Mesendoderm (in vitro differentiated cells): ENCODE data around the gene ADAMTS12.

Experiments
- DNase-seq: peaks from one replicate; pipeline ENCODE4 v3.0.0; 2013
- H2AK5ac ChIP-seq: 2 replicates; pipeline ENCODE4 v1.6.1; 2013; ENCODE audit warnings: low read length, inconsistent platforms
- H2BK120ac ChIP-seq: 2 replicates; pipeline ENCODE4 v1.6.1; 2013; ENCODE audit warnings: low read depth, mild to moderate bottlenecking, low read length, moderate library complexity, mixed read lengths
- H2BK15ac ChIP-seq: replicated peaks from 2 replicates; pipeline ENCODE4 v1.6.1; 2013; ENCODE audit warnings: low read depth, mild to moderate bottlenecking, moderate library complexity
- H2BK5ac ChIP-seq: 2 replicates; pipeline ENCODE4 v1.6.1; 2013; ENCODE audit warnings: low read length, inconsistent platforms
- H3K18ac ChIP-seq: 2 replicates; pipeline ENCODE4 v1.6.1; 2013; ENCODE audit warnings: mild to moderate bottlenecking, low read length, mixed read lengths
- H3K23ac ChIP-seq: one replicate; pipeline ENCODE4 v1.6.1; 2013; ENCODE audit warnings: low read length
- H3K27ac ChIP-seq: 2 replicates; pipeline ENCODE4 v1.5.1; 2013; ENCODE audit warnings: low read depth, mild to moderate bottlenecking, inconsistent platforms, low read length, moderate library complexity
- H3K27me3 ChIP-seq: 2 replicates; pipeline ENCODE4 v1.6.1; 2013; ENCODE audit warnings: low read length, control low read depth, mild to moderate bottlenecking, inconsistent platforms; ENCODE audit not compliant: insufficient read depth, poor library complexity
- H3K36me3 ChIP-seq: 2 replicates; pipeline ENCODE4 v1.6.1; 2013; ENCODE audit warnings: low read length, inconsistent platforms; ENCODE audit not compliant: control insufficient read depth, insufficient read depth
- H3K4ac ChIP-seq: one replicate; pipeline ENCODE4 v1.6.1; 2013; ENCODE audit warnings: low read depth, mild to moderate bottlenecking, low read length, moderate library complexity
- H3K4me1 ChIP-seq: 2 replicates; pipeline ENCODE4 v1.6.1; 2013; ENCODE audit warnings: low read depth, low read length, inconsistent platforms; ENCODE audit not compliant: control insufficient read depth
- H3K4me2 ChIP-seq: 2 replicates; pipeline ENCODE4 v1.6.1; 2013; ENCODE audit warnings: low read length
- H3K4me3 ChIP-seq: 2 replicates; pipeline ENCODE4 v1.5.1; 2013; ENCODE audit warnings: mild to moderate bottlenecking, low read length
- H3K56ac ChIP-seq: one replicate; pipeline ENCODE4 v1.6.1; 2013; ENCODE audit warnings: low read length
- H3K79me1 ChIP-seq: 2 replicates; pipeline ENCODE4 v1.6.1; 2013; ENCODE audit warnings: low read length, inconsistent platforms
- H3K79me2 ChIP-seq: 2 replicates; pipeline ENCODE4 v1.6.1; 2013; ENCODE audit warnings: mild to moderate bottlenecking, low read length; ENCODE audit not compliant: control insufficient read depth, insufficient read depth
- H3K9ac ChIP-seq: 2 replicates; pipeline ENCODE4 v1.6.1; 2013; ENCODE audit warnings: low read length, inconsistent platforms
- H4K5ac ChIP-seq: one replicate; pipeline ENCODE4 v1.6.1; 2013; ENCODE audit warnings: low read length
- H4K8ac ChIP-seq: one replicate; pipeline ENCODE4 v1.6.1; 2013; ENCODE audit warnings: low read depth, mild to moderate bottlenecking, control low read depth, low read length, moderate library complexity
- WGBS: extraction: QIAGEN DNeasy Blood & Tissue Kit; methylation state at CpG from one replicate; pipeline ENCODE4 v1.1.7; 2013; ENCODE audit warnings: low lambda C conversion rate, missing lambda C conversion rate; ENCODE audit not compliant: insufficient coverage; ENCODE audit errors: extremely low coverage; 5-methylcytosine and 5-hydroxymethylcytosine counted together

Gene ADAMTS12

DNA sequence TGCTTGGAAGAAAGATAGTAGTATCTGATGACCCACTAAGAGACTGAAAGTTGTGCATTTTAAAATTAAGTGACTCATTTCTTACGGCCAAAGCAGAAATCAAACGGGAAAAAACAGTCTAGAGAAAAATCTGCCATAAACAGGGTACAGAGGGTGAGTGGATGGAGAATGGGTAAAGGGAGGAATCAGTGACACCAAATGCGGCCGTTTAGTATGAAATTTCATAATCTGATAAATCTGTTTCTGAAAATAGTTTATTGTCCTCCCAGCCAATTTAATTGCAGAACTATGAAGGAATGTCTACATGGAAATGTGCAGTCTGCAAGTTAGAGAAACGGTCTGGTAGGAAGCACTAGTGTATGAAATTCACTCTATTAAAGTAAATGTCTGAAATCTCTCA lies 39.5 kb downstream of the ADAMTS12 start:
- Histone ChIP-seq H4K5ac (no peak overlapping the region), H2BK5ac (no peak overlapping the region), H3K79me2 (no peaks in the 10 kb centered on the region), H3K27ac (no peak overlapping the region), H3K18ac (peak overlapping the region; percentile 44), H2BK15ac (no peak overlapping the region), H3K9ac (no peak overlapping the region), H3K79me1 (no peaks in the 10 kb centered on the region), H3K27me3 (no peaks in the 10 kb centered on the region), H4K8ac (no peak overlapping the region), H3K4ac (no peak overlapping the region), H2AK5ac (no peak overlapping the region), H3K4me2 (no peak overlapping the region), H3K4me3 (no peak overlapping the region), H3K56ac (no peak overlapping the region), H3K23ac (no peak overlapping the region), H2BK120ac (no peak overlapping the region), H3K4me1 (peaks cover 12% of the 10 kb centered on the region), H3K36me3 (no peaks in the 10 kb centered on the region)
- DNase-seq = no peak
- no CpG with 5 or more reads among the region's 5 CpGs for WGBS

GRCh38 chr5:33850100-33850594 lies 41.6 kb downstream of the ADAMTS12 start:
- Histone ChIP-seq H3K79me2 (no peaks in the 10 kb centered on the region), H3K79me1 (no peaks in the 10 kb centered on the region), H3K4me1 (peaks cover 12% of the 10 kb centered on the region), H3K4ac (peak overlapping the region; percentile 37), H4K5ac (no peak overlapping the region), H2AK5ac (peak overlapping the region; percentile 57), H3K36me3 (no peaks in the 10 kb centered on the region), H2BK5ac (peak overlapping the region; percentile 27), H3K23ac (no peak overlapping the region), H2BK15ac (no peak overlapping the region), H3K4me3 (no peak overlapping the region), H3K27me3 (no peaks in the 10 kb centered on the region), H2BK120ac (no peak overlapping the region), H3K4me2 (no peak overlapping the region), H3K27ac (no peak overlapping the region), H3K9ac (no peak overlapping the region), H3K56ac (no peak overlapping the region), H3K18ac (peak overlapping the region; percentile 2), H4K8ac (no peak overlapping the region)
- no CpG with 5 or more reads among the region's 9 CpGs for WGBS
- peak; percentile 80 for DNase-seq

DNA sequence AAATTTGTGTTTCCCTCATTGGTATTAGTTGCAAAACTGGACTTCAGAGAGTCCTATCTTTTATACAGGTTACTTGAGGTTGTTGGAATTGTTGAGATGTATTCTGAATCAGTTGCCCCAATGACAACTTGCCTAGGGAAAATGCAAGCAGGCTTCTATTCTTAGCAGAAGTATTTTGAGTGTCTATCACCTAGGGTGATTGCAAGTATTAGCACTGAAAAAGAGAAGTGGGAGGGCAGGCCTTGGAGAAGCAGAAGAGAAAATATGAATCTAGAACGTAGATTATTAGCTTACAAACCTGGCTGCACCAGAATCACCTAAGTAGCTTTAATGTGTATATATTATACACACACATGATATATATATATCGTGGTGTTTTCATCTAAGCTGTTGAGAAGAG lies 43.2 kb downstream of the ADAMTS12 start:
- Histone ChIP-seq H3K36me3 (no peaks in the 10 kb centered on the region), H3K23ac (no peak overlapping the region), H4K8ac (no peak overlapping the region), H3K27ac (no peak overlapping the region), H3K56ac (no peak overlapping the region), H4K5ac (no peak overlapping the region), H2AK5ac (no peak overlapping the region), H3K18ac (no peak overlapping the region), H3K4me2 (no peak overlapping the region), H2BK5ac (no peak overlapping the region), H3K9ac (no peak overlapping the region), H3K4ac (no peak overlapping the region), H2BK120ac (no peak overlapping the region), H2BK15ac (no peak overlapping the region), H3K79me2 (no peaks in the 10 kb centered on the region), H3K4me1 (peaks cover 9% of the 10 kb centered on the region), H3K79me1 (no peaks in the 10 kb centered on the region), H3K27me3 (no peaks in the 10 kb centered on the region), H3K4me3 (no peak overlapping the region)
- DNase-seq = no peak
- no CpG with 5 or more reads among the region's 2 CpGs for WGBS

GRCh38 chr5:33846851-33847250 lies 44.9 kb downstream of the ADAMTS12 start:
- DNase-seq = no peak
- Histone ChIP-seq H4K5ac (no peak overlapping the region), H2BK15ac (no peak overlapping the region), H3K18ac (no peak overlapping the region), H2BK5ac (no peak overlapping the region), H2AK5ac (no peak overlapping the region), H3K79me2 (no peaks in the 10 kb centered on the region), H3K4ac (no peak overlapping the region), H3K36me3 (no peaks in the 10 kb centered on the region), H3K23ac (no peak overlapping the region), H3K4me1 (peaks cover 6% of the 10 kb centered on the region), H3K4me3 (no peak overlapping the region), H3K56ac (no peak overlapping the region), H3K4me2 (no peak overlapping the region), H3K27me3 (no peaks in the 10 kb centered on the region), H2BK120ac (no peak overlapping the region), H3K79me1 (no peaks in the 10 kb centered on the region), H3K27ac (no peak overlapping the region), H3K9ac (no peak overlapping the region), H4K8ac (no peak overlapping the region)
- WGBS = no CpG with 5 or more reads among the region's 2 CpGs

- WGBS = no CpG with 5 or more reads among the region's 3 CpGs
- H2BK5ac ChIP-seq = no peak overlapping the region
- no peak overlapping the region for H2BK120ac ChIP-seq
- no peak overlapping the region for H3K27ac ChIP-seq
- H3K36me3 ChIP-seq = no peaks in the 10 kb centered on the region
- H2BK15ac ChIP-seq = no peak overlapping the region
- H3K4me3 ChIP-seq = no peak overlapping the region
- H3K56ac ChIP-seq = no peak overlapping the region
- no peak overlapping the region for H3K4ac ChIP-seq
- no peak for DNase-seq
- H3K79me2 ChIP-seq = no peaks in the 10 kb centered on the region
- no peak overlapping the region for H2AK5ac ChIP-seq
- no peaks in the 10 kb centered on the region for H3K4me1 ChIP-seq
- H4K5ac ChIP-seq = no peak overlapping the region
- H3K4me2 ChIP-seq = no peak overlapping the region
- no peaks in the 10 kb centered on the region for H3K79me1 ChIP-seq
- no peak overlapping the region for H3K18ac ChIP-seq
- H3K9ac ChIP-seq = no peak overlapping the region
- no peak overlapping the region for H3K23ac ChIP-seq
- no peaks in the 10 kb centered on the region for H3K27me3 ChIP-seq
- H4K8ac ChIP-seq = no peak overlapping the region
Observed at GRCh38 chr5:33843579-33843978, 48.2 kb downstream of the ADAMTS12 start.

DNA sequence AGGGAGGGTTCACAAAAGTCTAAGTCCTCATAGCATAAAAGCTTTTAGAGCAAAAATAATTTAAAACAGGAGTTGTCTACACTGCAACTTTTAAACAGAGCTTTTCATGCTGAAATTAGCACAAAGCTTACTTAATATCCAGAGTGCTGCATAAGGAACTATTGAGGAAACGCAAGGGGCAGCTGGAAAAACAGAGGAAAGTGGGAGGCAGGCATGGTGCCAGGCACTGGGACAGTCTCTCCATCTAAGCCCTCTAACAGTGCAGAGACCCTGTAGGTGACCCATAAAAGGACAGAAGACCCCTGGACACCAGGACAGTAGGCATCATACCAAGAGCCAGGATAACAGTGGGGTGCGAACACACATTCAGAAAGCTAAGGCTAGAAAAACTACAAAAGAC lies 49.3 kb downstream of the ADAMTS12 start:
- WGBS = no CpG with 5 or more reads among the region's 2 CpGs
- DNase-seq = no peak
- H3K79me2 ChIP-seq = no peaks in the 10 kb centered on the region
- no peaks in the 10 kb centered on the region for H3K36me3 ChIP-seq
- H3K4me2 ChIP-seq = no peak overlapping the region
- no peak overlapping the region for H2AK5ac ChIP-seq
- H3K18ac ChIP-seq = no peak overlapping the region
- no peak overlapping the region for H3K23ac ChIP-seq
- no peak overlapping the region for H3K27ac ChIP-seq
- no peak overlapping the region for H4K5ac ChIP-seq
- H3K56ac ChIP-seq = no peak overlapping the region
- H3K4ac ChIP-seq = no peak overlapping the region
- no peak overlapping the region for H2BK120ac ChIP-seq
- no peaks in the 10 kb centered on the region for H3K4me1 ChIP-seq
- no peak overlapping the region for H2BK5ac ChIP-seq
- H4K8ac ChIP-seq = no peak overlapping the region
- no peak overlapping the region for H3K9ac ChIP-seq
- H2BK15ac ChIP-seq = no peak overlapping the region
- no peaks in the 10 kb centered on the region for H3K79me1 ChIP-seq
- H3K4me3 ChIP-seq = no peak overlapping the region
- H3K27me3 ChIP-seq = no peaks in the 10 kb centered on the region
